HG02870 (cell line): ENCODE measurements around the gene SFXN5.

ENCODE experiments used
- ATAC-seq: cut with Tn5 transposase; IDR thresholded peaks from one replicate; pipeline ENCODE4 v1.9.1; 2021; ENCODE audit warnings: mild to moderate bottlenecking, moderate library complexity; ENCODE audit not compliant: unreplicated experiment

The SFXN5 gene

GRCh38 chr2:72959995-72960981 is 111.2 kb downstream of the SFXN5 start:
- ATAC-seq: no peak

GRCh38 chr2:72959554-72959953 is 112.0 kb downstream of the SFXN5 start:
- no peak for ATAC-seq

- no peak for ATAC-seq
Measured at GRCh38 chr2:72958542-72959385, 112.7 kb downstream of the SFXN5 start.

- no peak for ATAC-seq
Measured at GRCh38 chr2:72956936-72957335, 114.6 kb downstream of the SFXN5 start.

- ATAC-seq: no peak
Measured at GRCh38 chr2:72956050-72956395, 115.5 kb downstream of the SFXN5 start.

GRCh38 chr2:72955228-72956049 is 116.1 kb downstream of the SFXN5 start:
- no peak for ATAC-seq

GRCh38 chr2:72954376-72955227 is 116.9 kb downstream of the SFXN5 start:
- no peak for ATAC-seq

- ATAC-seq: no peak
Measured at GRCh38 chr2:72953976-72954375, 117.5 kb downstream of the SFXN5 start.

- no peak for ATAC-seq
Measured at GRCh38 chr2:72953528-72953927, 118.0 kb downstream of the SFXN5 start.

GRCh38 chr2:72952961-72953360 is 118.6 kb downstream of the SFXN5 start:
- ATAC-seq: no peak

GRCh38 chr2:72952110-72952823 is 119.2 kb downstream of the SFXN5 start:
- no peak for ATAC-seq

- no peak for ATAC-seq
Measured at GRCh38 chr2:72951303-72952095, 120.0 kb downstream of the SFXN5 start.

GRCh38 chr2:72950558-72951255 is 120.8 kb downstream of the SFXN5 start:
- no peak for ATAC-seq

- ATAC-seq: no peak
Measured at GRCh38 chr2:72949642-72950041, 121.9 kb downstream of the SFXN5 start.

- ATAC-seq: no peak
Measured at GRCh38 chr2:72949045-72949444, 122.5 kb downstream of the SFXN5 start.

- ATAC-seq: no peak
Measured at GRCh38 chr2:72947952-72948830, 123.3 kb downstream of the SFXN5 start.

GRCh38 chr2:72946466-72946865 is 125.0 kb downstream of the SFXN5 start:
- ATAC-seq: no peak
